ENCODE data around the gene ZNF511.

GRCh38 chr10:133286366-133286765 is 22.3 kb upstream of the ZNF511 start:
- TF ChIP-seq CTCF (IDR thresholded peaks at IDR 0.05; ENCODE audit: low read length) (no peak), EZH2 (IDR thresholded peaks at IDR 0.05; ENCODE audit: borderline replicate concordance, low read length) (no peak)

Measured in OCI-LY1 (cell line).